ENCODE measurements around the gene LAMC1.

DNA sequence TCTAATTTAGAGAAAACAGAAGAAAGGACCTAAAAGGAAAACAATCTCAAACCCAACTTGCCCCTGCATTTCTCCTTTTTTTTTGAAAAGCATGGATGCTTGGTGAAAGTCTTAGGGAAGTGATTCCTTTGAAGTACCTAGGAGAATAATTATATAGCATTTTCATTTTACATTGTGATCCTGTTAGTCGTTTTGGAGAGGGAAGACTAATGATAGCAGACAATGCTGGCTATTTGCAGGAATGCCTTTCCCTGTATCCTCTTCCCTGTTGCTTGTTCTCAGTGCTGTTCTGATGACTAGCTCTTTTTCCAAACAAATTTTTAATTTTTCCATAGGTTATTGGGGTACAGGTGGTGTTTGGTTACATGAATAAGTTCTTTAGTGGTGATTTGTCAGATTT, 53.9 kb downstream of the LAMC1 start:
- TF ChIP-seq, protein P1, sequence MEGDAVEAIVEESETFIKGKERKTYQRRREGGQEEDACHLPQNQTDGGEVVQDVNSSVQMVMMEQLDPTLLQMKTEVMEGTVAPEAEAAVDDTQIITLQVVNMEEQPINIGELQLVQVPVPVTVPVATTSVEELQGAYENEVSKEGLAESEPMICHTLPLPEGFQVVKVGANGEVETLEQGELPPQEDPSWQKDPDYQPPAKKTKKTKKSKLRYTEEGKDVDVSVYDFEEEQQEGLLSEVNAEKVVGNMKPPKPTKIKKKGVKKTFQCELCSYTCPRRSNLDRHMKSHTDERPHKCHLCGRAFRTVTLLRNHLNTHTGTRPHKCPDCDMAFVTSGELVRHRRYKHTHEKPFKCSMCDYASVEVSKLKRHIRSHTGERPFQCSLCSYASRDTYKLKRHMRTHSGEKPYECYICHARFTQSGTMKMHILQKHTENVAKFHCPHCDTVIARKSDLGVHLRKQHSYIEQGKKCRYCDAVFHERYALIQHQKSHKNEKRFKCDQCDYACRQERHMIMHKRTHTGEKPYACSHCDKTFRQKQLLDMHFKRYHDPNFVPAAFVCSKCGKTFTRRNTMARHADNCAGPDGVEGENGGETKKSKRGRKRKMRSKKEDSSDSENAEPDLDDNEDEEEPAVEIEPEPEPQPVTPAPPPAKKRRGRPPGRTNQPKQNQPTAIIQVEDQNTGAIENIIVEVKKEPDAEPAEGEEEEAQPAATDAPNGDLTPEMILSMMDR (IDR thresholded peaks at IDR 0.05), result no peak
- TF ChIP-seq POLR2A (IDR thresholded peaks at IDR 0.05), result no peak

Data from body of pancreas (tissue), 4 donors.